Duodenal mucosa (tissue), 2 donors: ENCODE data around the gene NFKBIE.

Experiments
- H3K27ac ChIP-seq: one replicate; pipeline ENCODE4 v1.7.0; 2013; ENCODE audit warnings: low read depth, low read length
- H3K27me3 ChIP-seq, 2 donors: one replicate each; pipeline ENCODE4 v1.7.0; 2013; ENCODE audit warnings: low read length in 2 of 2, control low read depth in 1 of 2; ENCODE audit not compliant: insufficient read depth in 2 of 2, control insufficient read depth in 1 of 2
- H3K36me3 ChIP-seq, 2 donors: one replicate each; pipeline ENCODE4 v1.7.0; 2013; ENCODE audit warnings: low read length in 2 of 2, control low read depth in 1 of 2; ENCODE audit not compliant: insufficient read depth in 2 of 2, control insufficient read depth in 1 of 2
- H3K4me1 ChIP-seq, 2 donors: one replicate each; pipeline ENCODE4 v1.7.0; 2013; ENCODE audit warnings: low read length in 2 of 2, control low read depth in 1 of 2; ENCODE audit not compliant: insufficient read depth in 2 of 2, control insufficient read depth in 1 of 2
- H3K4me3 ChIP-seq, 2 donors: one replicate each; pipeline ENCODE4 v1.7.0; 2013; ENCODE audit warnings: low read length in 2 of 2, low read depth in 1 of 2
- H3K9ac ChIP-seq, 2 donors: one replicate each; pipeline ENCODE4 v1.7.0; 2013; ENCODE audit warnings: low read length in 2 of 2, low read depth in 1 of 2
- H3K9me3 ChIP-seq, 2 donors: one replicate each; pipeline ENCODE4 v1.7.0; 2013; ENCODE audit warnings: low read length in 2 of 2, control low read depth in 1 of 2; ENCODE audit not compliant: control insufficient read depth in 1 of 2

The NFKBIE gene

DNA sequence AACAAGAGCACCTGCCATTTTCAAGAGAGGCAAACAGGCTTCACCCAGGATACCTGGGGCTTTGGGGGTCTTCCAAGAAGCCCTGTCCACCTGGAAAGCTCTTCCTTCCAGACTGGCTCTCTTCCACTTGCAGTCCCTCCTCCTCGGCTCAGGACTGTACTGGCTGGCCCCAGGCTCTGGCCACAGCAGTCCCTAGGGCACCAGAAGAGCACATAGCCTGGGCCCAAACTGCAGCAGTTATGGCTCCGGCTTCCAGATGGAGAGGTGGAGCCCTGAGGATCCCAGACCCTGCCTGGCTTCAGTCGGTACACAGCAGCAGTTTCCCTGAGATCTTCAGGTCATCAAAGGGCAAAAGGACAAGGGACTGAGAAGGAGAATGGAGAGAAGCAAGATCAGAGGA lies 6.4 kb downstream of the NFKBIE start:
- Histone ChIP-seq H3K4me3 (no peak overlapping the region), H3K9ac (no peak overlapping the region), H3K27ac (no peak overlapping the region)

DNA sequence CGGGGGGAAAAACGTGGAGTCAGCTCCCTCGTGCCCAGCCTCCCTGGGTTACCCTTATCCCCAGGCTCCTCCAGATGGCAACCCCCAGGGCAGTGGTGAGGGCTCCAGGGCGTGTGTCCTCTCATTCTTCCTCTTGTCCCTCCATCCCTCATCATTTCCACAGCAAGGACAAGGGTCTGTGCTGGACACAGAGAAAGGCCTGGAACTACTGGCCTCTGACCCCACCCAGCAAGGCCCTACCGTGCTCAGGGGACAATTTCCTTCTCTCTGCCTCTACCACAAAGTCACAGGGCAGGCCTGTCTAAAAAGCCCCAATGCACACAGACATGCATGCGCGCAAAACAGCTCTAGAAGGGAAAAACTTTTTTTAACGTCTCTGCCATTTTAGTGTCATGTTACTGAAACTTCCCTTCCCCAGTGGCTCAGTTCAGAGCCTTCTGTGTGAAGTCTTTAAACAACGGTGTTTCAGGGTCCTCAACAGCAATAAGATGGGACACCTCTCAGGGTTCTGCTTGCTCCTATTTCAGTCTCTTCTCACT lies 7.0 kb downstream of the NFKBIE start:
- Histone ChIP-seq H3K27ac (no peak overlapping the region), H3K27me3 (no peaks in the 10 kb centered on the region), H3K4me3 (no peak overlapping the region), H3K36me3 (peaks cover 21 to 46% of the 10 kb centered on the region in 2 donors), H3K4me1 (peaks cover 36 to 41% of the 10 kb centered on the region in 2 donors), H3K9me3 (no peaks in the 10 kb centered on the region), H3K9ac (no peak overlapping the region)

More for the DNA sequence above, 6.4 kb downstream of the NFKBIE start:
- no peaks in the 10 kb centered on the region for H3K9me3 ChIP-seq
- peaks cover 21 to 41% of the 10 kb centered on the region in 2 donors for H3K36me3 ChIP-seq
- H3K27me3 ChIP-seq = no peaks in the 10 kb centered on the region
- peaks cover 42 to 46% of the 10 kb centered on the region in 2 donors for H3K4me1 ChIP-seq

DNA sequence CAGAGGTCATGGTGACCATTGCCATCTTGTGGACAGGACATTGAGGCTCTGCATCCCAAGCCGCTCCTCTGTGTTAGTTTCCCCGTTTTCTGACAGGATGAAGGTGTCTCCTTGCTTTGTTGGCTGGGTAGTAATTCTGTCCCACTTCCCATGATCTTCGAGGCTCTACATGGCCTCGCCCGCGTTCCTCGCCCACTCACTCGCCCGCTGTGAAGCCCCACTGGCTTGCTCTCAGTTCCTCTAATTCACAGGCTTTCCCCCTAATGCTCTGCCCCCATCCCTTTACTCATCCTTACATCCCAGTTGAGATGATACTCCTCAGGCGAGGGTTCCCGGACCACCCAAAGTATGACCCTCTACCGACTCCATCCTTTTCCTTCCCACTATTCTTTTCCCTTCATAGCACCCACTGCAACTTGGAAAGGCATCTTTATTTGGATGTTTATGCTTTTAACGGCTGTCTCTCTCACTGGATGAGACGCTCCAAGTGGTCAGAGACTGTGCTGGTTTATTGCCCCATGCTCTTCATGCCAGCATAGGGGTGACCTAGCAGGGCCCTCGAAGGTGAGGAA lies 7.5 kb downstream of the NFKBIE start:
- Histone ChIP-seq H3K27ac (no peak overlapping the region), H3K36me3 (peaks cover 26 to 52% of the 10 kb centered on the region in 2 donors), H3K27me3 (no peaks in the 10 kb centered on the region), H3K4me1 (peaks cover 31 to 35% of the 10 kb centered on the region in 2 donors), H3K9me3 (no peaks in the 10 kb centered on the region), H3K4me3 (peak overlapping the region; percentile 54 to 89), H3K9ac (peak overlapping the region; percentile 52 to 56)

DNA sequence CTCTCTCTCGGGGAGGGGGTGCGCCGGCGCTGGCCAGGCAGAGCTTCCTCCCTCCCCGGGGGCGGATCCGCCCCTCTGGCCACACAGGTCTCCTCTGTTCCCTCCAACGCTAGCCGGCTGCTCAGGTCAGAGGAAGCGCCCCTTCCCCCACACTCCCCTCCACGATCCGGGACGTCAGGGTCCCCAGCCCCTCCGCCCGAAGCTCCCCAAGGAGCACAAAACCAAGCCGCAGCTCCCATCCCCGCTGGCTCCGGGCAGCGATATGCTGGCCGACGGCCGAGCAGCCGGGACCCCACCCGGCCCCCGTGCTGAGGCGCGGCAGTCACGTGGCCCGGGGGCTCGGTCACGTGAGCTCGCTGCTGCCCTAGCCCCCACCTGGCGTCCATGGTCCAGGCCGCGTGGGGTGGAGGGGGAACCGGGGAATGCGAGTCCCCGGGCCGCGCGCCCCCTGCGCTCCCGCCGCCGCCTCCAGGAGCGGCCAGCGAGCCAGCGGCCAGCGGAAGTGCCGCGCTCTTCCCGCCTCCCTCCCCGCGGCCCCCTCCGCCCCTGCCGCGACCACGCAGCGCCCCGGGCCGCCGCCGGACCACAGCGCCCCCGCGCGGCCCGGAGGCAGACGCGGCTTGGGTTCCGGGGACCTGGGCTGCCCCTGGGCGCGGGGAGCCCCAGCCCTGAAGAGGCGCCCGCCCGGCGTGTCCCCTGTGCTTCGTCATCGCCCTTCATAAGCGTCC lies 8.2 kb downstream of the NFKBIE start, which contains the start of gene SLC35B2:
Gene SLC35B2 (minus strand): TSS at position 504 of the 728 bp plus-strand sequence. CDS start 118 bp downstream, at position 386.
- Histone ChIP-seq H3K36me3 (peaks cover 30 to 54% of the 10 kb centered on the region in 2 donors), H3K4me1 (peaks cover 24 to 29% of the 10 kb centered on the region in 2 donors), H3K9ac (peak within 1 kb of the TSS; percentile 79 to 88), H3K9me3 (no peaks in the 10 kb centered on the region), H3K27me3 (no peaks in the 10 kb centered on the region), H3K27ac (peak within 1 kb of the TSS; percentile 60), H3K4me3 (peak within 1 kb of the TSS; percentile 83 to 89)

DNA sequence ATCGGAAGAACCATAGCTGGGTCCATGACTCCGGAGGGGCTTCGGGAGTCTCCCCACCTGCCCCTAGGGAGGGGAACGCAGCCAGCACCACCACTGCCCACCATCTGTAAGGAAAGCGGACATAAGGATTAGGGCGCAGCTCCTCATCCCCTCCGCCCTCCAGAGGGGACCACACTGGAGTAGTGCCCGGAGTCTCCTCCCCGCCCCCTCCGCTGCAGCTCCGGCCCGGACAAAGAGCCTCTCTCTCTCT lies 8.7 kb downstream of the NFKBIE start:
- Histone ChIP-seq H3K36me3 (peaks cover 34 to 54% of the 10 kb centered on the region in 2 donors), H3K27ac (peak overlapping the region; percentile 60), H3K4me3 (peak overlapping the region; percentile 83 to 89), H3K4me1 (peaks cover 20 to 24% of the 10 kb centered on the region in 2 donors), H3K9me3 (no peaks in the 10 kb centered on the region), H3K9ac (peak overlapping the region; percentile 79 to 88), H3K27me3 (no peaks in the 10 kb centered on the region)

DNA sequence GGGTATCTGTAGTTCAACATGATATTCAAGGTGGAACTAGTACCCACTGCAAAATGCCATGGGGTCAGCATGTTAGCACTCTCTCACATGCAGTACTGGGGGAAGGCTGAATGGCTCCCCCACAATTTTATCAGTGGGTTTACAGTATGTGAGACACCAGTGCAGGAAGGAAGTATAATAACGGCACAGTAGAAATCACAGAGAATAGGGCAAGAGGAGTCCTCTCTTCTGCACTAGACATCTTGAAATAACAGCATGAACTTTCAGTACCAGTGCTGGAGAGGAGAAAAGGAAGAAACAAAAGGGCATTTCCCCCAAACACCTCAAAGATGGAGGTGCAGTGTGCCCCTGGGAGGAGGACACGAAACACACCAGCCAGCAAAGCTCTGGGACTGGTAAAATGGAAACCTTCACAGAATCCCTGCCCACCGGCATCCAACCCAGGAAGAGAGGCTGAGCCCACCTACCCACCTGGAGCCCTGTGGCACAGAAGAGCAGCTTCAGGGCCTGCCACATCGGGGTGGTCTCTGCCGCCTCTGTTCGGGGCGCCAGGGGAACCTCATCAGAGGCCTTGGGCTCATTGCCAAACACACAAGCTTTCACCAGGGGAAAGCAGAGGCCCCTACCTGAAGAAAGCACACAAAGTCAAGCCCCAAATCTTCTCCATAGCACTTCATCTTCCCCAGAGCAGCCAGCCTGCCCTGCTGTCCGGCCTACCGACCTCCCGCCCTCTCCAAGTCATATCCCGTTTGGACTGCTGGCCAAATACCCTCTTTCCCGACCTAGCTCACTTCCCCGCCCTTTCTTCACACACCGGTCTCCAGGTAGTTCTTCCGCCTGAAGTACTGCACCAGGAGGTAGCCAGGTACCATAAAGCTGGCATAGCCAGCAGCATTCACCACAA lies 9.2 kb downstream of the NFKBIE start:
- Histone ChIP-seq H3K27me3 (no peaks in the 10 kb centered on the region), H3K36me3 (peaks cover 37 to 55% of the 10 kb centered on the region in 2 donors), H3K27ac (peak overlapping the region; percentile 60), H3K9me3 (no peaks in the 10 kb centered on the region), H3K9ac (peak overlapping the region; percentile 79 to 88), H3K4me1 (peaks cover 20% of the 10 kb centered on the region in 2 donors), H3K4me3 (peak overlapping the region; percentile 83 to 89)

DNA sequence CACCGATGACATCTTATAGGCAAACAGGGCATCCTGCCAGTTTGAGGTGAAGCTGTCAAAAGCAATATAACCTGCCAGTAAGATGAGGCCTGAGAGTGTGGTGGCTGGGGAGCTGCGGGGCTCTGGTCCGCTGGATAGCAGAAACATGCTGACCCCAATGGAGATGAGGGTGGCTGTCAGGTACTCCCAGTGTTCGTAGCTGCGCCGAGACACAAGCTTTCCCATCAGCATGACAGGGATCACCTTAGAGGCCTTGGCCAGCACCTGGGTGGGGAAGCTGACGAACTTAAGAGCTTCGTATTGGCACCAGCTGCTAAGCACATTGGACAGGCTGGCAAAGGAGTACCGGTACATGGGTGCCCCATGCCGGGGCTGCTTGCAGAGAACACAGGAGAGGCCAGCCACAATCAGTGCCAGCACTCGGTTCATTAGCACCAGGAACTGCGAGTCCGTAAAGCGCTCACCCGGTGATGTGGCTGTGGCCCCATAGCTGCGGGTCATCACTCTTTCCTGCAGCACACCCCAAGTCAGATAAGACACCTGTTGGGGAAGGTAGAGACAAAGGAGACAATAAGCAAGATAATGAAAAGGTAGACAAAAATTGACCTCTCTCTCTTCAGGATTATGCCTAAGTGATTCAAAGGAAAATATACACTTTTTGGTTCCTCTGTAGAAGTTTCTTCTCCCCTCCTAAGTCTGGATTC lies 10.1 kb downstream of the NFKBIE start:
- Histone ChIP-seq H3K27me3 (no peaks in the 10 kb centered on the region), H3K27ac (no peak overlapping the region), H3K9me3 (no peaks in the 10 kb centered on the region), H3K4me1 (peaks cover 20% of the 10 kb centered on the region in 2 donors), H3K36me3 (peaks cover 44 to 57% of the 10 kb centered on the region in 2 donors), H3K9ac (no peak overlapping the region), H3K4me3 (no peak overlapping the region)

DNA sequence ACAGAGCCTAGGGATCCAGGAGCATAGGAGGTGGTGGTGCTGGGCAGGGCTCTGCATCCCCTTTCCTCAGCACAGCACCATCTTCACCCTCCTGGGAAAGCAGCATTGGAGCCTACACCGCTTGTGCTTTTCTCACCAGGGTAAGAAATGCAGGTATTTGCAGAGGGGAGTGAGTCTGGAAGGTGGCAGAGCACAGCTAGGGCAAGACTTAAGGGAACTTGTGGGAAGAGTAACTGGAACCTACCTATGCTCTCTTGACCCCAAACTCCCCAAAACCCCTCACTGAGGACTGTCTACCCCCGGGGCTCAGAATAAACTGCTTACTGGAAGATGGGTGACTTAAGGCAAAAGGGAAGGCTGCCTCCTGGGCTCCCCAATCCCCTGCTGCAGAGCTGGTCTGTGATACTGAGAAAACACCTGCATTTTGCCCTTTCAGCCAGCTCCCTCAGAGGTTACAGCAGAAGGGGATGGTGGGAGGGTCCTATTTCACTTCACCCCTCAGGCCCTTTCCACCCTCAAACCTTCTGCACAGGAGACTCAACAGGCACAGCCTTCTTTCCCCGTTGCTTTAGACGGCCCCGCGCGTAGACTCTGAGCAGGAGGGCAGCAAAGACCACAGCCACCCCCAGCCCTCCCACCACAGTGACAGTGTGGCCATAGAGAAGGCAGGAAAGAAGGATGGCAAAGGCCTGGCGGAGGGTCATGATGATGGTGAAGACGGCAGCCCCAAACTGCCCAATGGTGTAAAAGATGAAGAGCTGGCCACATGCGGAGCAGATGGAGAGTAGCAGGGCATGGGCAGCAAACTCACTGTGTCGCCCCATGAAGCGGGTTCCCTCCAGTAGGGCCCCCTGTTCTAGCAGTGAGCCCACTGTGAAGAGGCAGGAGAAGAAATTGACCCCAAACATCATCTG lies 10.9 kb downstream of the NFKBIE start:
- Histone ChIP-seq H3K4me1 (peaks cover 20 to 22% of the 10 kb centered on the region in 2 donors), H3K9ac (no peak overlapping the region), H3K27me3 (no peaks in the 10 kb centered on the region), H3K36me3 (peaks cover 47 to 59% of the 10 kb centered on the region in 2 donors), H3K4me3 (no peak overlapping the region), H3K27ac (no peak overlapping the region), H3K9me3 (no peaks in the 10 kb centered on the region)
